SK-N-MC (cell line): ENCODE measurements around the gene TCF7L2.

Experiments
- DNase-seq: peaks from one replicate; pipeline ENCODE4 v3.0.0-alpha.2; 2011; ENCODE audit warnings: low read depth, low spot score
- H3K27ac ChIP-seq: fragments of 200-600 bp; sonication (generic); 2 replicates; pipeline ENCODE4 v1.5.1; 2016; ENCODE audit warnings: mixed run types
- H3K36me3 ChIP-seq: fragments of 200-600 bp; sonication (generic); 2 replicates; pipeline ENCODE4 v1.6.1; 2017; ENCODE audit warnings: antibody characterized with exemption, low read length, mixed read lengths; ENCODE audit not compliant: insufficient read depth
- H3K4me3 ChIP-seq: fragments of 200-600 bp; sonication (generic); 2 replicates; pipeline ENCODE4 v1.5.1; 2016
- H3K9ac ChIP-seq: fragments of 200-600 bp; sonication (generic); 2 replicates; pipeline ENCODE4 v1.8.0; 2017; ENCODE audit warnings: mixed run types, mixed read lengths; ENCODE audit not compliant: insufficient read length
- H3K9me3 ChIP-seq: fragments of 200-600 bp; sonication (generic); 2 replicates; pipeline ENCODE4 v1.6.1; 2017; ENCODE audit warnings: low read depth, mild to moderate bottlenecking, antibody characterized with exemption, low read length, moderate library complexity, mixed read lengths
- EZH2 ChIP-seq: fragments of 200-600 bp; sonication (generic); IDR thresholded peaks from one replicate; pipeline ENCODE4 v1.6.1; 2017; ENCODE audit warnings: antibody characterized with exemption
- FOXP2 ChIP-seq: optimal IDR thresholded peaks from 2 replicates; pipeline ENCODE3; 2011; ENCODE audit warnings: mild to moderate bottlenecking, moderate library complexity; ENCODE audit not compliant: insufficient read depth; ENCODE audit errors: extremely low read length, control extremely low read depth
- POLR2AphosphoS5 ChIP-seq: IDR thresholded peaks from 2 replicates; pipeline ENCODE4 v1.6.1; 2012; ENCODE audit warnings: mild to moderate bottlenecking, low read depth, low read length, borderline replicate concordance

TCF7L2 gene

GRCh38 chr10:112927980-112928379 lies 22.1 kb upstream of the TCF7L2 start:
- DNase-seq = no peak
- no peak for TF ChIP-seq POLR2AphosphoS5
- TF ChIP-seq EZH2 = no peak
- no peak for TF ChIP-seq FOXP2
- Histone ChIP-seq H3K9ac (no peak overlapping the region), H3K9me3 (no peaks in the 10 kb centered on the region), H3K27ac (no peak overlapping the region), H3K4me3 (no peak overlapping the region), H3K36me3 (no peaks in the 10 kb centered on the region)

DNA sequence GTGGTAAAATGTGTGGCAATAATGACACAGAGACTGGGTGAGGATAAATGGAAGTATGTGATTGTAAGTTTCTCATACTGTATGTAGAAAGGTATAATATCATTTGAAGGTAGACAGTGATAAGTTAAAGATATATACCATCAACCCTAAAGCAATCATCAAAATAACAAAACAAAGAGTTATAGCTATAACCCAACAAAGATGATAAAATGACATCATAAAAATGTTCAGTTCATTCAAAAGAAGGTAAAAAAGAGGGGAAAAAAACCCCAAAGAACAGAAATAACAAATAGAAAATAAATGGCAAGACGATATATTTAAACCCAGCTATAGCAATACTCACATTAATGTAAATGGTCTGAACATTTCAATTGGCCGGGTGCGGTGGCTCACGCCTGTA lies 17.4 kb upstream of the TCF7L2 start:
- no peak overlapping the region for H3K27ac ChIP-seq
- DNase-seq = no peak
- H3K36me3 ChIP-seq = no peaks in the 10 kb centered on the region
- no peaks in the 10 kb centered on the region for H3K9me3 ChIP-seq
- H3K9ac ChIP-seq = no peak overlapping the region
- H3K4me3 ChIP-seq = no peak overlapping the region
- no peak for TF ChIP-seq FOXP2
- TF ChIP-seq EZH2 = no peak
- no peak for TF ChIP-seq POLR2AphosphoS5

DNA sequence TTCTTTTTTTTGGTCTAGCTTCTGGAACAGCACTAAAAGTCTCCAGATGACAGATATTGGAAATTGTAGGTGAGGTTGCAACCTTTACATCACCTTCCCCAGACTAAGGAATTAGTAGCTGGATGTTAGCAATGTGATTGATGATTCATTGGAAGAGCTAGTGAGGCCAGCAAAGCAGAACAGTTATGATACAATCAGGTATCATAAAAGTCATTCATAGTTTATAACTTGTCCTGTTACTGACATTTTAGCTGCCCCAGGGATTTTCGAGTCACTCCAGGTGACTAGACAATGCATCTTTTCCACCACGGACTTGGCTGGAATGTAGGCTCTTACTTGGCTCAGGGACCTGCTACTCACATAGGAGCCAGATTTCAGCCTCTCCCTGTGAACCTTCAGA lies 15.9 kb upstream of the TCF7L2 start:
- Histone ChIP-seq H3K36me3 (no peaks in the 10 kb centered on the region), H3K27ac (no peak overlapping the region), H3K9me3 (no peaks in the 10 kb centered on the region), H3K9ac (no peak overlapping the region), H3K4me3 (no peak overlapping the region)
- TF ChIP-seq FOXP2 = no peak
- TF ChIP-seq EZH2 = no peak
- TF ChIP-seq POLR2AphosphoS5 = no peak
- no peak for DNase-seq

GRCh38 chr10:112938808-112939482 lies 11.1 kb upstream of the TCF7L2 start:
- Histone ChIP-seq H3K9me3 (no peaks in the 10 kb centered on the region), H3K27ac (no peak overlapping the region)
- DNase-seq = no peak

DNA sequence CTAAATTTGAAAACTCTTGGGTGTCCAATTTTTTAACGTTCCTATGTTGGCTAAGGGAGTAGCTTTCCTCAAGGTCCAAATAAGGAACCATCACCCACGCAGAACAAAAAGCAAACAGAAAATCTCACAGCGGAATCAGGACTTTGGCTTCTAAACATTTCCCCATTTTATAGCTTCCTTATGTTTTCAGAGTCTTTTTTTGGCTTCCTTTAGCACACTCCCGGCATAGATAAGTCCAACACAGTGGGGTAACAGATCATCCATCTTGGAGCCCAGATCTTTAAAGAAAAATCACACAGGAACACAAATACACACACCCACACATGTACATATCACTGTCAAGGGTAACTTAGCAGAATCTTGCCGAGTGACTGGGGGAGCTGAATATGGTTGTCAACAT lies 4.2 kb upstream of the TCF7L2 start:
- H3K27ac ChIP-seq = no peak overlapping the region
- no peak for DNase-seq
- H3K9me3 ChIP-seq = no peaks in the 10 kb centered on the region
- no peak for TF ChIP-seq POLR2AphosphoS5
- H3K36me3 ChIP-seq = no peaks in the 10 kb centered on the region
- H3K4me3 ChIP-seq = no peak overlapping the region
- H3K9ac ChIP-seq = no peak overlapping the region

More at GRCh38 chr10:112938808-112939482, 11.1 kb upstream of the TCF7L2 start:
- H3K4me3 ChIP-seq = no peak overlapping the region
- H3K36me3 ChIP-seq = no peaks in the 10 kb centered on the region
- H3K9ac ChIP-seq = no peak overlapping the region
- TF ChIP-seq FOXP2 (no peak), EZH2 (no peak), POLR2AphosphoS5 (no peak)

GRCh38 chr10:112946649-112947048 lies 3.4 kb upstream of the TCF7L2 start:
- Histone ChIP-seq H3K9ac (no peak overlapping the region), H3K36me3 (no peaks in the 10 kb centered on the region), H3K4me3 (no peak overlapping the region), H3K9me3 (no peaks in the 10 kb centered on the region), H3K27ac (no peak overlapping the region)
- no peak for TF ChIP-seq POLR2AphosphoS5
- no peak for TF ChIP-seq EZH2
- TF ChIP-seq FOXP2 = no peak
- no peak for DNase-seq

DNA sequence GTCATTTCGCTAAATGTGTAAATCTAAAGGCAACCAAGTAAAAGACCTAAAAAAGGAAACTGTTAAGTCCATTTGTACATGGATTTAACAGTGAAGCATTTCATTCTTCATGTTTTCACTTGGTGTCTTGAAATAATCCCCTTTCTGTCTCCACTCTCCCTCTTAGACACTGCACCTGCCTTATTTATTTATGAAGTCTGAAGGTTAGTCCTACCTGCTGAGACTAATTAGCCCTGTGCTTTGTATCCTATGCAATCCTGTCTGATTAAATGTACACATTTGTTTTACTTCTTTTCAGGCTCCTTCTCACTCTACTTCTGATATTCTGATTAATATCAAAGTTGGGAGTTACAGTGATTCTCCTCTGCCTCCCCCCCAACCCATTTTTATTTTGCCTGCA lies 1.9 kb upstream of the TCF7L2 start:
- H3K27ac ChIP-seq = no peak overlapping the region
- no peak for DNase-seq
- H3K9ac ChIP-seq = no peak overlapping the region
- H3K4me3 ChIP-seq = no peak overlapping the region
- H3K9me3 ChIP-seq = no peaks in the 10 kb centered on the region
- TF ChIP-seq FOXP2 (no peak), POLR2AphosphoS5 (no peak), EZH2 (no peak)
- H3K36me3 ChIP-seq = no peaks in the 10 kb centered on the region

GRCh38 chr10:112949143-112949823 lies 764 bp upstream of the TCF7L2 start:
- DNase-seq = no peak
- TF ChIP-seq FOXP2 = no peak
- TF ChIP-seq POLR2AphosphoS5 = no peak
- TF ChIP-seq EZH2 = no peak
- Histone ChIP-seq H3K9me3 (no peaks in the 10 kb centered on the region), H3K27ac (no peak overlapping the region), H3K9ac (no peak overlapping the region), H3K36me3 (no peaks in the 10 kb centered on the region), H3K4me3 (peak overlapping the region; percentile 49)

GRCh38 chr10:112950714-112951358 lies 789 bp downstream of the TCF7L2 start:
- H3K9ac ChIP-seq = peak overlapping the region; percentile 76
- no peaks in the 10 kb centered on the region for H3K9me3 ChIP-seq
- TF ChIP-seq POLR2AphosphoS5 (no peak), EZH2 (no peak), FOXP2 (no peak)
- DNase-seq = no peak
- no peaks in the 10 kb centered on the region for H3K36me3 ChIP-seq
- peak overlapping the region; percentile 81 for H3K27ac ChIP-seq
- H3K4me3 ChIP-seq = peak overlapping the region; percentile 82
